Uterus (tissue), 2 donors: ENCODE results near the gene NOTUM.

Source experiments
- CTCF ChIP-seq, 4 experiments: fragments of 200-600 bp in 2 of 4; fragments of 450-650 bp in 2 of 4; sonication (generic) in 2 of 4; IDR thresholded peaks; one replicate each; pipeline ENCODE4 v1.5.1; 2016 to 2019; ENCODE audit warnings: antibody characterized with exemption in 4 of 4, mild to moderate bottlenecking in 2 of 4, moderate library complexity in 1 of 4
- POLR2A ChIP-seq, 2 donors: fragments of 450-650 bp; IDR thresholded peaks; one replicate each; pipeline ENCODE4 v1.6.1; 2016; ENCODE audit warnings: antibody characterized with exemption in 2 of 2, mild to moderate bottlenecking in 1 of 2, moderate library complexity in 1 of 2

GRCh38 chr17:81957691-81958432 lies 3.1 kb downstream of the NOTUM start:
- TF ChIP-seq CTCF (IDR thresholded peaks at IDR 0.05) (no peak), POLR2A (IDR thresholded peaks at IDR 0.05) (no peak)
